Aorta (tissue), 5 donors: ENCODE results near the gene TMEM150C. TPM values are rescaled to one million over a fixed set of nuclear protein-coding genes. Genes with fewer than 3 reads are reported as not detected.

Experiments used
- ATAC-seq: fragments of 200-7000 bp; cut with Tn5 transposase; one replicate; pipeline ENCODE4 v1.9.1; 2022; ENCODE audit warnings: moderate library complexity; ENCODE audit not compliant: low FRiP score
- DNase-seq, 2 donors: peaks; one replicate each; pipeline ENCODE4 v3.0.0-alpha.2; 2020
- H3K27ac ChIP-seq, 2 donors: one replicate each; pipeline ENCODE4 v1.5.1; 2013; ENCODE audit warnings: low read length in 2 of 2, mild to moderate bottlenecking in 2 of 2, moderate library complexity in 2 of 2, control low read depth in 1 of 2, inconsistent platforms in 1 of 2, low read depth in 1 of 2
- H3K27me3 ChIP-seq, 2 donors: one replicate each; pipeline ENCODE4 v1.6.1; 2013; ENCODE audit warnings: control low read depth in 1 of 2, low read length in 1 of 2, mild to moderate bottlenecking in 1 of 2, moderate library complexity in 1 of 2; ENCODE audit not compliant: insufficient read depth in 2 of 2, control insufficient read depth in 1 of 2
- H3K36me3 ChIP-seq, 2 donors: one replicate each; pipeline ENCODE4 v1.6.1; 2013; ENCODE audit warnings: control low read depth in 1 of 2, low read length in 1 of 2, mild to moderate bottlenecking in 1 of 2; ENCODE audit not compliant: insufficient read depth in 2 of 2, control insufficient read depth in 1 of 2
- H3K4me1 ChIP-seq, 2 donors: one replicate each; pipeline ENCODE4 v1.6.1; 2013; ENCODE audit warnings: low read length in 2 of 2, control low read depth in 1 of 2, mild to moderate bottlenecking in 1 of 2, moderate library complexity in 1 of 2; ENCODE audit not compliant: insufficient read depth in 2 of 2, control insufficient read depth in 1 of 2
- H3K4me3 ChIP-seq, 2 donors: one replicate each; pipeline ENCODE4 v1.5.1; 2013; ENCODE audit warnings: low read length in 2 of 2, control low read depth in 1 of 2, mild to moderate bottlenecking in 1 of 2
- H3K9me3 ChIP-seq: one replicate; pipeline ENCODE4 v1.6.1; 2013; ENCODE audit warnings: mild to moderate bottlenecking, low read length; ENCODE audit not compliant: control insufficient read depth
- WGBS, 2 donors: extraction: QIAGEN DNeasy Blood & Tissue Kit; methylation state at CpG; one replicate each; pipeline ENCODE4 v1.1.7; 2013; 5-methylcytosine and 5-hydroxymethylcytosine counted together
- intact Hi-C, 2 donors: fragments of 100-400 bp; cut with DNase I; formaldehyde crosslinking; loops; one replicate each; pipeline versions ENCODE4 v1.14.2 to v1.15.0; 2022
- polyA plus RNA-seq, 2 donors: library from polyadenylated mRNA; stranded (reverse); fragments of 200-250 nt; gene quantifications; one replicate each; pipeline ENCODE4 v1.2.3, GENCODE V29; 2013
- total RNA-seq, 2 donors: library from RNA; stranded (reverse); fragmentation: NEBNext Ultra II Directional; extraction: Animal tissue kit (Norgen Biotek cat#: 25700); gene quantifications; one replicate each; pipeline ENCODE4 v1.2.1, GENCODE V29; 2021
- donor health status: healthy with polysubstance abuse.
- donor health status: Bipolar disorder and iron deficiency.
- donor health status: DM: no; HTN: no; CAD: no.
- donor health status: DM: no; HTN: no; CAD: no.
- donor health status: DM: yes; HTN: yes; CAD: no.

TMEM150C gene
- total and polyA plus RNA-seq, 4 donors = 0.05 to 6.5 (median 3.5) TPM; not detected in 1

- 64 to 66% methylated on average over 5 of the region's 5 CpGs for WGBS, 2 donors
- DNase-seq (no peak), ATAC-seq (no peak)
- Histone ChIP-seq H3K27me3 (no peaks in the 10 kb centered on the region), H3K36me3 (no peaks in the 10 kb centered on the region), H3K4me1 (no peaks in the 10 kb centered on the region), H3K4me3 (no peak overlapping the region), H3K9me3 (no peaks in the 10 kb centered on the region), H3K27ac (no peak overlapping the region)
- intact Hi-C loops = no loop called here
Observed at GRCh38 chr4:82583897-82584587, 22.3 kb upstream of the TMEM150C start.

- no peak overlapping the region for H3K27ac ChIP-seq
- ATAC-seq = no peak
- intact Hi-C loops = no loop called here
- no peaks in the 10 kb centered on the region for H3K36me3 ChIP-seq
- DNase-seq = no peak
- H3K27me3 ChIP-seq = no peaks in the 10 kb centered on the region
- no peaks in the 10 kb centered on the region for H3K4me1 ChIP-seq
- H3K4me3 ChIP-seq = no peak overlapping the region
- 75 to 79% methylated on average over 5 of the region's 5 CpGs for WGBS, 2 donors
- no peaks in the 10 kb centered on the region for H3K9me3 ChIP-seq
Observed at GRCh38 chr4:82579932-82580331, 18.1 kb upstream of the TMEM150C start.

DNA sequence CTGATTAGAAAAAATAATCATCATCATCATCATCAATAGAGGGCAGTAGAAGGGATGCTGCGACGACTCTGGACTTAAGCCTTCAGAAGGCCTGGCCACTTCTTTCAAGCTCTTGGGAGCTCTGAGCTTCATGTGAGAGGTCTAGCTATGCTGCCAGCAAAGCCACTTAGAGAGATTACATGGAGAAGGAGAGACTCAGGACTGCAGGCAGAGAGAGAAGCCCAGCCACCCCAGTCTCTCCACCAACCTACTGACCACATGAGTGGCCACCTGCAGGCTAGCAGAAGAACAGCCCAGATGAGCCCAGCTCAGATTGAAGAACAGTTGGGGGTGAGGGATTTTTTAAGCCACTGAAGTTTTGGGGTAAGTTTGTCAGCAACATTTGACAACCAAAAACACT, 17.1 kb upstream of the TMEM150C start:
- no peaks in the 10 kb centered on the region for H3K36me3 ChIP-seq
- DNase-seq = no peak
- ATAC-seq = no peak
- H3K27ac ChIP-seq = no peak overlapping the region
- no peaks in the 10 kb centered on the region for H3K4me1 ChIP-seq
- no peak overlapping the region for H3K4me3 ChIP-seq
- intact Hi-C loops = no loop called here
- no peaks in the 10 kb centered on the region for H3K9me3 ChIP-seq
- H3K27me3 ChIP-seq = no peaks in the 10 kb centered on the region
- WGBS, 2 donors = 79% methylated on average over 2 of the region's 2 CpGs

DNA sequence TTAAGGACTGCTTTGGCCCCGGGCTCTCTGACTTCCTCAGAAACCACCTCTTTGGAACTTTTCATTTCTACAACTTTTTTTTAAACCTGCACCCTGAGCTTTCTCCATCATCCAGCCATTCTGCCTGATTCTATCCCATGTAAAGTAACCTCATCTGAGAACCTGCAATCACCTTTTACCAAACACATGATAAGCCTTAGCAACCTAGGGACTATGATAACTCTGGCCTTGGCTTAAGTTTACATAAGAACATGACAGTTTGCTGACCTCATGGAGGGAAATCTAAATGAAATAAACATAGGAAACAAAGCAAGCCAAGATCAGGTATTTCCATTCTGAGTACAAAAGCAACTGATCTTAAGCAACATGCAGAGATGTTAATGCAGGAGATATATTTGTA, 15.7 kb upstream of the TMEM150C start:
- H3K36me3 ChIP-seq = no peaks in the 10 kb centered on the region
- no peak for ATAC-seq

DNA sequence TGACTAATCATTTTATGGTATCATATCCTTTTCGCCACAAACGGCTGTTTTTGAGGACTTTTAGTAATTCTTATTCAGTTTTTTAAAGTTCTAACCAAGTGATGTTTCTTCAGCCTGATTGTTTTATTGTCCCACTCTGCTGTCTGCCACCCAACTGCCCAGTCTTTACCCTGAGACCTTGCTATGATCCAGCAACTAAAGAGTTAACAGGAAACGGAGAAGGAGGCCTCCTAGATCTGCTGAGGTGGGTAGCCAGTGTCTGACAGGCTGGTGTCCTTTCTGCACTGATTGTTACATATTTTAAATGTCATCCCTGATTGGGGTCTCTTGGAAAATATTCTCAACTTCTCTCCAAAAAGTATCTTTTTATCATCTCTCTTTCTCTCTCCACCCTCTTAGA, 7.9 kb upstream of the TMEM150C start:
- intact Hi-C loops = no loop called here
- Histone ChIP-seq H3K4me1 (no peaks in the 10 kb centered on the region), H3K27ac (no peak overlapping the region), H3K27me3 (no peaks in the 10 kb centered on the region), H3K9me3 (no peaks in the 10 kb centered on the region), H3K36me3 (no peaks in the 10 kb centered on the region), H3K4me3 (no peak overlapping the region)
- ATAC-seq (no peak), DNase-seq (no peak)
- 57 to 60% methylated on average over 3 of the region's 3 CpGs for WGBS, 2 donors

More for the DNA sequence above, 15.7 kb upstream of the TMEM150C start:
- intact Hi-C loops = no loop called here
- H3K9me3 ChIP-seq = no peaks in the 10 kb centered on the region
- H3K4me1 ChIP-seq = no peaks in the 10 kb centered on the region
- 79 to 81% methylated on average over 1 of the region's 1 CpG for WGBS, 2 donors
- no peak overlapping the region for H3K27ac ChIP-seq
- H3K27me3 ChIP-seq = no peaks in the 10 kb centered on the region
- no peak for DNase-seq
- no peak overlapping the region for H3K4me3 ChIP-seq

- Histone ChIP-seq H3K4me1 (no peaks in the 10 kb centered on the region), H3K4me3 (no peak overlapping the region), H3K36me3 (no peaks in the 10 kb centered on the region), H3K27ac (no peak overlapping the region), H3K9me3 (no peaks in the 10 kb centered on the region), H3K27me3 (no peaks in the 10 kb centered on the region)
- intact Hi-C loops = no loop called here
- ATAC-seq (no peak), DNase-seq (no peak)
- 71 to 76% methylated on average over 5 of the region's 5 CpGs for WGBS, 2 donors
Observed at GRCh38 chr4:82569076-82569475, 7.3 kb upstream of the TMEM150C start.

DNA sequence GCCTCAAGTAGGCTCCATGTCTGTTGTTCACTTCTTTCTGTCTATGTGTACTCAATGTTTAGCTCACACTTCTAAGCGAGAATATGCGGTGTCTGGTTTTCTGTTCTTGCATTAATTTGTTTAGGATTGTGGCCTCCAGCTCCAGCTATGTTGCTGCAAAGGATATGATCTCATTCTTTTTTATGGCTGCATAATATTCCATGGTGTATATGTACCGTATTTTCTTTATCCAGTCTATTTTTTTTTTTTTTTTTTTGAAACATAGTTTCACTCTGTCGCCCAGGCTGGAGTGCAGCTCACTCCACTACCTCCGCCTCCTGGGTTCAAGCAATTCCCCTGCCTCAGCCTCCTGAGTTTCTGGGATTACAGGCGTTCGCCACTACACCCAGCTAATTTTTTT, 5.7 kb upstream of the TMEM150C start:
- no peaks in the 10 kb centered on the region for H3K36me3 ChIP-seq
- H3K9me3 ChIP-seq = no peaks in the 10 kb centered on the region
- 93 to 95% methylated on average over 7 of the region's 7 CpGs for WGBS, 2 donors
- intact Hi-C loops = no loop called here
- H3K27ac ChIP-seq = no peak overlapping the region
- no peak overlapping the region for H3K4me3 ChIP-seq
- ATAC-seq (no peak), DNase-seq (no peak)
- no peaks in the 10 kb centered on the region for H3K4me1 ChIP-seq
- H3K27me3 ChIP-seq = no peaks in the 10 kb centered on the region

- Histone ChIP-seq H3K4me3 (no peak overlapping the region), H3K27me3 (no peaks in the 10 kb centered on the region), H3K27ac (no peak overlapping the region), H3K4me1 (no peaks in the 10 kb centered on the region), H3K36me3 (no peaks in the 10 kb centered on the region), H3K9me3 (no peaks in the 10 kb centered on the region)
- 52 to 66% methylated on average over 4 of the region's 4 CpGs for WGBS, 2 donors
- DNase-seq = no peak
- intact Hi-C loops = no loop called here
- ATAC-seq = no peak
Observed at GRCh38 chr4:82562564-82562854, 721 bp upstream of the TMEM150C start.

DNA sequence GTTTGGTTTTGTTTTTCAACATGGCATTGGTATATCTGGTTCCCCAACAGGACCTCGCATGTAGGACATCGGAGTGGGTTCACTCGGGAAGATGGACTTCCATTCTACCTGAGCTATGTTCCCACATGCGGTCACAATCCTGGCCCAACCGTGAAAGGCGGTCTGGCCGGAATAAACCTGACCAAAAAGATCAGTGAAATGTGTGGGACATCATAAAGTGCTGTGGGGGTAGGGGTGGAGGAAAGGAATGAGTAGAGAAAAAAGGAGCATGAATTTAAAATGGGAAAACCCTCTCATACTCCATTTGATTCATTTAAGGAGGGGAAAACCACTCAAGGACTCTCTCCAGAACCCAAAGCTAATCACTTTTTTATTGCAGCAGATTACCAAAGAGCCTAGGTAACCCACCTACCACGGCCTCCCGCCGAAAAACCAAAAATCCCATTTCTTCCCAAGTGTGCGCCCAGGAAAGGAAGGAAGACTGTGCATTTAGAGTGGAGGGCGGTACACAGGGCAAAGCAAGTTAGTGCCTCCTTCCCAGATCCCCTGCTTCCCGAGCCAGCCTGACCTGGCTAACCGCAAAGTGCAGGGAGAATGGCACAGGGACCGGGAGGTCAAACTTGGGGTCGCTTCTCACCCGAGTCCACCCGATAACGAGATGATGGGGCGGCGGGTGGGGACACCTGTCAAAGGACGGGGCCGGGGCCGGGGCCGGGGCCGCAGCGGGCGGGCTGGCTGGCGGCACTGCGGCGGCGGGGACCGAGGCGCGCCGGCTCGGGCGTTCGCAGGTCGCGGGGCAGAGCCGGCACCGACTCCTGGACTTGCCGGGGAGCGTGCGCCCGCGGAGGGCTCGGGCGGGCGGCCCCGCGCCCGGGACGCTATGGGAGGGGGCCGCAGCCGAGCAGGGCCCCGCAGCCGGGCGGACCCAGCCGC, 669 bp downstream of the TMEM150C start:
- H3K4me1 ChIP-seq = no peaks in the 10 kb centered on the region
- ATAC-seq = no peak
- H3K36me3 ChIP-seq = no peaks in the 10 kb centered on the region
- peak overlapping the region; percentile 63 to 92 for H3K4me3 ChIP-seq
- intact Hi-C loops = no loop called here
- 15 to 17% methylated on average over 51 to 61 of the region's 61 CpGs for WGBS, 2 donors
- no peak for DNase-seq
- H3K27me3 ChIP-seq = no peaks in the 10 kb centered on the region
- H3K27ac ChIP-seq = no peak overlapping the region
- no peaks in the 10 kb centered on the region for H3K9me3 ChIP-seq
